Mononuclear cell (primary cell): Measurements from ENCODE around the gene SLC6A19. TPM values are rescaled to one million over a fixed set of nuclear protein-coding genes. Genes with fewer than 3 reads are reported as not detected.

ENCODE experiments used
- H3K27me3 ChIP-seq: 2 replicates; pipeline ENCODE4 v1.6.0; 2011; ENCODE audit warnings: low read length, control low read depth; ENCODE audit not compliant: insufficient read depth
- H3K4me1 ChIP-seq: 2 replicates; pipeline ENCODE4 v1.5.1; 2011; ENCODE audit warnings: mild to moderate bottlenecking, low read length, control low read depth; ENCODE audit not compliant: insufficient read depth
- H3K4me3 ChIP-seq: 2 replicates; pipeline ENCODE4 v1.5.1; 2011; ENCODE audit warnings: mild to moderate bottlenecking, low read length, moderate library complexity
- H3K9me3 ChIP-seq: 2 replicates; pipeline ENCODE4 v1.5.1; 2011; ENCODE audit warnings: low read depth, mild to moderate bottlenecking, control low read depth, low read length
- total RNA-seq: library from RNA; depleted of rRNA; stranded (reverse); fragments of >200 nt; gene quantifications from one replicate; pipeline ENCODE4 v1.2.3, GENCODE V29; 2012

The SLC6A19 gene
- total RNA-seq, 1 donor: not detected

DNA sequence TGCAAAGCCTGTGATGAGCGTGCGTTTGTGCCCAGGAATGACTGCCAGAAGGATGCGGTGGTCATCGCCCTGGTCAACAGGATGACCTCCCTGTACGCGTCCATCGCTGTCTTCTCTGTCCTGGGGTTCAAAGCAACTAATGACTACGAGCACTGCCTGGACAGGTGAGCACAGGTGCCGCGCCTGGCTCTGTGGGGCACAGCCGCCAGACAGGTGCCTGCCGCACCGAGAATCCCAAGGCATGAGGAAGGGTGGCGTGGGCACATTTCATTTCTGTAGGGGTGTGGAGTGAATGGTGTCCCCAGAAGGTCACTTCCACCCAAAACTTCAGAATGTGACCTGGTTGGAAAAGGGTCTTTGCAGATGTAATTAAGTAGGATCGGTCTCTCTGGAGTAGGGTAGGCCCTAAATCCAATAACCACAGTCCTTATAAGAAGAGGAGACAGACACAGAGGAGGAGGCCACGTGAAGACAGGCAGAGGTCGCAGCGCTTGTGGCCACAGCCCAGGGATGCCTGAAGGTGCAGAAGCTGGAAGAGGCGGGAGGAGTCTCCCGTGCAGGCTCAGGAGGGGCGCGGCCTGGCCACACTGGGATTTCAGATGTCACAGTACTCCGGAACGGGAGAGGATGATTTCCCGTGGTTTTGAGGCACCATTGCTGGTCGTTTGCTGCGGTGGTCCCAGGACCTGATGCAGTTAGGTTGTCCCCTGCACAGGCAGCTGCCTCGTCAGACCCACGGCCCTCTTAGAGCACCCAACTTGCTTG, 39.3 kb downstream of the SLC6A19 start:
- no peak overlapping the region for H3K4me3 ChIP-seq
- H3K9me3 ChIP-seq: no peaks in the 10 kb centered on the region
- H3K4me1 ChIP-seq: no peaks in the 10 kb centered on the region
- no peaks in the 10 kb centered on the region for H3K27me3 ChIP-seq

- no peaks in the 10 kb centered on the region for H3K27me3 ChIP-seq
- no peaks in the 10 kb centered on the region for H3K4me1 ChIP-seq
- no peaks in the 10 kb centered on the region for H3K9me3 ChIP-seq
- H3K4me3 ChIP-seq: no peak overlapping the region
Measured at GRCh38 chr5:1241509-1242080, 40.2 kb downstream of the SLC6A19 start.

GRCh38 chr5:1242733-1243486, 41.5 kb downstream of the SLC6A19 start:
- Histone ChIP-seq H3K9me3 (no peaks in the 10 kb centered on the region), H3K4me3 (no peak overlapping the region), H3K4me1 (no peaks in the 10 kb centered on the region), H3K27me3 (peaks cover 2% of the 10 kb centered on the region)

DNA sequence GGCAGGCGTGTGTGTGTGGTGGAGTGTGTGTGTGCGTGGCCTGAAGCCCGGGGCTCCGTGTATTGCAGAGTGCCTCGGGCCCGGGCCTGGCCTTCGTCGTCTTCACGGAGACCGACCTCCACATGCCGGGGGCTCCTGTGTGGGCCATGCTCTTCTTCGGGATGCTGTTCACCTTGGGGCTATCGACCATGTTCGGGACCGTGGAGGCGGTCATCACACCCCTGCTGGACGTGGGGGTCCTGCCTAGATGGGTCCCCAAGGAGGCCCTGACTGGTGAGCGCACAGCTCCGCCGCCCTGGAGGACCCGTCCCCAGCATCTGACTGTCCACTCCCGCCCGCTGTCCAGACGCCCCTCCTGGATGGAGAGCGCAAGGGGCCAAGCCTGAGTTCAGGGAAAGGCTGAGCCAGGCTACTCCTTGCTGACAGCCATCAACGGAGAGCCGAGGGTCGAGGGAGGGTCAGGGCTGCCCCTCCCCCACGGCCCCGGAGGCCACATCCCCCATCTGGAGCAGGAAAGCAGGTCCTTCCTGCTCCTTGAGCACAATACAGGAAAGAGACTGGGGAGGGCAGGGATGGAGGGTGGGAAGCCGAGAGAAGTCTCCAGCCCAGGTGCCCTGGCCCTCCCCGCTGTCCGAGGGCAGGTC, 42.2 kb downstream of the SLC6A19 start:
- Histone ChIP-seq H3K4me1 (no peaks in the 10 kb centered on the region), H3K9me3 (no peaks in the 10 kb centered on the region), H3K27me3 (peaks cover 2% of the 10 kb centered on the region), H3K4me3 (no peak overlapping the region)

GRCh38 chr5:1244255-1244654, 42.9 kb downstream of the SLC6A19 start:
- Histone ChIP-seq H3K4me3 (no peak overlapping the region), H3K9me3 (no peaks in the 10 kb centered on the region), H3K4me1 (no peaks in the 10 kb centered on the region), H3K27me3 (peaks cover 2% of the 10 kb centered on the region)

- Histone ChIP-seq H3K4me1 (no peaks in the 10 kb centered on the region), H3K27me3 (peaks cover 2% of the 10 kb centered on the region), H3K9me3 (no peaks in the 10 kb centered on the region), H3K4me3 (no peak overlapping the region)
Measured at GRCh38 chr5:1244976-1245375, 43.6 kb downstream of the SLC6A19 start.

- H3K4me1 ChIP-seq: no peaks in the 10 kb centered on the region
- H3K27me3 ChIP-seq: peaks cover 2% of the 10 kb centered on the region
- H3K9me3 ChIP-seq: no peaks in the 10 kb centered on the region
- H3K4me3 ChIP-seq: no peak overlapping the region
Measured at GRCh38 chr5:1245905-1246576, 44.6 kb downstream of the SLC6A19 start.

DNA sequence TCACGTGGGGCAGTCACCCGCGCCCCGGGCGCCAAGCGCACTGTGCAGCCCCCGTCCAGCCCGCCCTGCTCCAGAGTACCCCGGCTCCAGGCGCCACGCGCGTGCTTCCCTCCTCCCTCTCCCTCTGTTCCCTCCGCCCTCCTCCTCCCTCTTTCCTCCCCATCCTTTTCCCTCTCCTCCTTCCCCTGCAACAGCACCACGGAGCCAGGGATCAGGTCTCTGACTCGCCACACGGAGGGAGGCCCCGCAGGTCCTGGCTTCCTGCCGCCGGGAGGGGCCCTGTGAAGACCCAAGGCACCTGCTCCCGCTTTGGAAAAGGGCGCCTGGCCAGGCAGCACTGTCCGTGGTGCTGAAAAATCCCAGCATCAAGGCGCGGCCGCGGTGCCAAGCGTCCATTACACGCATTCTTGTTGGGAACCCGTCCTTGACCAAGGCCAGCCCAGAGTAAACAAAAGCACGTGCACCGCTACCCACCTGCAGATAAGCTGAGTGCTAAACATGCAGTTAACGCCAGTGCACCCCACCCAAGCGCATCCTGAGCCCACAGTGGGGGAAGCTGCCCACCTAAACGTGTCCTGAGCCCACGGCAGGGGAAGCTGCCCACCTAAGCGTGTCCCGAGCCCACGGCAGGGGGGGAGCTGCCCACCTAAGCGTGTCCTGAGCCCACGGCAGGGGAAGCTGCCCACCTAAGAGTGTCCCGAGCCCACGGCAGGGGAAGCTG, 45.5 kb downstream of the SLC6A19 start:
- H3K4me1 ChIP-seq: no peaks in the 10 kb centered on the region
- H3K27me3 ChIP-seq: peaks cover 2% of the 10 kb centered on the region
- H3K4me3 ChIP-seq: no peak overlapping the region
- H3K9me3 ChIP-seq: no peaks in the 10 kb centered on the region

DNA sequence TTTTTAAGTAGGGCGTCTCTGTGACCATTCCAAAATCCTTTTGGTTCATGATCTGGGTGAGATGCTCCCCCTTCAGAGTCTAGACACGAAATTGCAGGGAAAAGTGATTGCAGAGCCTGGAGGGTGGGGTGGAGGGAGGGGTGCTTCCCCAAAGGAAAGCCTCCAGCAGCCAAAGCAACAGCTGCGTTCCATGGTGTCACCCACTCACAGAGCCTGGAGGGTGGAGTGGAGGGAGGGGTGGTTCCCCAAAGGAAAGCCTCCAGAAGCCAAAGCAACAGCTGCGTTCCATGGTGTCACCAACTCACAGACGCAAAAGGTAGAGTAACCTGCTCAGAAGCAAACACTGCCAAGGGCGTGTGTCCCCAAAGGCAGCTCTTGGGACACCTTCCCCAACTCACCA, 46.4 kb downstream of the SLC6A19 start:
- Histone ChIP-seq H3K27me3 (peaks cover 2% of the 10 kb centered on the region), H3K9me3 (no peaks in the 10 kb centered on the region), H3K4me1 (no peaks in the 10 kb centered on the region), H3K4me3 (no peak overlapping the region)

- Histone ChIP-seq H3K4me3 (no peak overlapping the region), H3K27me3 (peaks cover 2% of the 10 kb centered on the region), H3K4me1 (peaks cover under 1% of the 10 kb centered on the region), H3K9me3 (no peaks in the 10 kb centered on the region)
Measured at GRCh38 chr5:1249366-1250280, 48.2 kb downstream of the SLC6A19 start.

- Histone ChIP-seq H3K4me3 (no peak overlapping the region), H3K4me1 (peaks cover 10% of the 10 kb centered on the region)
Measured at GRCh38 chr5:1251678-1252580, 50.5 kb downstream of the SLC6A19 start.

GRCh38 chr5:1252681-1253080, 51.3 kb downstream of the SLC6A19 start:
- peaks cover 10% of the 10 kb centered on the region for H3K4me1 ChIP-seq
- no peaks in the 10 kb centered on the region for H3K27me3 ChIP-seq
- H3K9me3 ChIP-seq: no peaks in the 10 kb centered on the region
- no peak overlapping the region for H3K4me3 ChIP-seq

More at GRCh38 chr5:1251678-1252580, 50.5 kb downstream of the SLC6A19 start:
- no peaks in the 10 kb centered on the region for H3K9me3 ChIP-seq
- H3K27me3 ChIP-seq: peaks cover 2% of the 10 kb centered on the region
